Rectal smooth muscle tissue (tissue), 1 donor: ENCODE data around the gene ZBTB7C.

Experiments
- H3K27ac ChIP-seq: one replicate; pipeline ENCODE4 v1.7.0; 2013; ENCODE audit warnings: low read depth, low read length, inconsistent platforms
- H3K27me3 ChIP-seq: one replicate; pipeline ENCODE4 v1.7.0; 2013; ENCODE audit warnings: low read length; ENCODE audit not compliant: control insufficient read depth, insufficient read depth
- H3K36me3 ChIP-seq: one replicate; pipeline ENCODE4 v1.7.0; 2013; ENCODE audit warnings: low read length; ENCODE audit not compliant: control insufficient read depth, insufficient read depth
- H3K4me1 ChIP-seq: one replicate; pipeline ENCODE4 v1.7.0; 2013; ENCODE audit warnings: low read length; ENCODE audit not compliant: control insufficient read depth, insufficient read depth
- H3K4me3 ChIP-seq: one replicate; pipeline ENCODE4 v1.7.0; 2013; ENCODE audit warnings: low read length
- H3K9ac ChIP-seq: one replicate; pipeline ENCODE4 v1.7.0; 2013; ENCODE audit warnings: low read length

The ZBTB7C gene

DNA sequence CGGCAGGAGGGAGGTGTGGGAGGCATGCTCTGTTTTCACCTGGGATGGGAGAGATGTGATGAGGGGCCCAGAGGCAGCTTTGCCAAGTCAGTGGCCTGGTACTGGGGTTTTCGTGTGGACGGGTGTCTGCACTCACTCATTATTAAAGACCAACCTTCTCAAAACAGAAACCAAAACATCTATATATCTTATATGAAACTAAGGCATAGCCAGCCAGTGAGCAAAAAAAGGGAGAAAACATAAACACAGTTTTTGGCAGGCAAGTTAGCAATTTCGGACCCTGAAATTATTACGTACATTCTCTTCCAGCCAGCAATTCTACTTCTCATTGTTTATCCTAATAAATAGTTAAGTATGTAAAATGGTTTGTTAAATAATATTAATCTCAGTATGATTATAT, 297.6 kb downstream of the ZBTB7C start:
- Histone ChIP-seq H3K4me1 (no peaks in the 10 kb centered on the region), H3K27ac (no peak overlapping the region), H3K9ac (no peak overlapping the region), H3K27me3 (no peaks in the 10 kb centered on the region), H3K4me3 (no peak overlapping the region), H3K36me3 (no peaks in the 10 kb centered on the region)

- H3K4me1 ChIP-seq, result no peaks in the 10 kb centered on the region
Measured at GRCh38 chr18:48110797-48111196, 298.4 kb downstream of the ZBTB7C start.

DNA sequence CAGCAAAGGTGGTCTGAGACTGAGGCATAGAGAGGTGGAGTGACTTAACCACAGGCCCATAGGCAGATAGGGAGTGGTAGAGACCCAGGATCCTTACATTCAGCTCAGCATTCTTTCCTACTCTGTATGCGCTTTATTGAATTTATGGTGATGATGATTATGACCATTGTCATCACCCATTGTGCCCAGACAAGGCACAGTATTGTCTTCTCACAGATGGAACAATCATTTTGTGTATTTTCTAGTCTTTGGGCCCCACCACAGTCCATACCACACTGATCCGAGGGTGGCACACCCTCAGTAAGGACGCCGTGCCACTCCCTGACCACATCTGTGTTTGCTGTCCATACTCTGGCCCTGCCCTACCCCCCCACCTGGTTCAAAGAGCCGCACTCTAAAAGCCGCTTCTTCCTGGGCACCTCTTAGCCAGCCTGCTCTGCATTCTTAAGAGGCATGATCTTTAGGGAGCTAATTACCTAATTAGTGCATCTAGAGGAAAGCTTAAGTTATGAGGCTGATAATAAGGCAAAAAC, 299.2 kb downstream of the ZBTB7C start:
- Histone ChIP-seq H3K4me3 (no peak overlapping the region), H3K27me3 (no peaks in the 10 kb centered on the region)

More at GRCh38 chr18:48110797-48111196, 298.4 kb downstream of the ZBTB7C start:
- no peaks in the 10 kb centered on the region for H3K27me3 ChIP-seq
- no peaks in the 10 kb centered on the region for H3K36me3 ChIP-seq
- H3K9ac ChIP-seq, result no peak overlapping the region
- no peak overlapping the region for H3K27ac ChIP-seq
- H3K4me3 ChIP-seq, result no peak overlapping the region

DNA sequence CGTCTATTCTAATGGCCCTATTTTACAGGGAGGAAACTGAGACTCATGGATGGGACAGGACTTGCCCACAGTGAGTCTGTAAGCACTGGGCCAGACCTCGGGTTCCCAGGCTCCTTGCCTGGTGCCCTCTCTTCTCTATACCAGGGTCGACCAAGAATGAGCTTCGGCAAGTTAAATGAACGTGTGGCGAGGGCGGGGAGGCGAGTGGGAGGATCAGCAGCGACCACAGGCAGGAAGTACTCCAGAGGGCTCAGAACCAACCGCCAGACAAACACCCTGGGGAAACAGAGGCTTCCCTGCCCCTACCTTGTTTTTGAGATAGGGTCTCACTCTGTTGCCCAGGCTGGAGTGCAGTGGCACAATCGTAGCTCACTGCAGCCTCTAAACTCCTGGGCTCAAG, 301.0 kb downstream of the ZBTB7C start:
- Histone ChIP-seq H3K9ac (no peak overlapping the region), H3K27me3 (no peaks in the 10 kb centered on the region), H3K36me3 (no peaks in the 10 kb centered on the region), H3K27ac (no peak overlapping the region), H3K4me1 (no peaks in the 10 kb centered on the region), H3K4me3 (no peak overlapping the region)

More for the DNA sequence above, 299.2 kb downstream of the ZBTB7C start:
- Histone ChIP-seq H3K9ac (no peak overlapping the region), H3K4me1 (no peaks in the 10 kb centered on the region), H3K27ac (no peak overlapping the region), H3K36me3 (no peaks in the 10 kb centered on the region)

DNA sequence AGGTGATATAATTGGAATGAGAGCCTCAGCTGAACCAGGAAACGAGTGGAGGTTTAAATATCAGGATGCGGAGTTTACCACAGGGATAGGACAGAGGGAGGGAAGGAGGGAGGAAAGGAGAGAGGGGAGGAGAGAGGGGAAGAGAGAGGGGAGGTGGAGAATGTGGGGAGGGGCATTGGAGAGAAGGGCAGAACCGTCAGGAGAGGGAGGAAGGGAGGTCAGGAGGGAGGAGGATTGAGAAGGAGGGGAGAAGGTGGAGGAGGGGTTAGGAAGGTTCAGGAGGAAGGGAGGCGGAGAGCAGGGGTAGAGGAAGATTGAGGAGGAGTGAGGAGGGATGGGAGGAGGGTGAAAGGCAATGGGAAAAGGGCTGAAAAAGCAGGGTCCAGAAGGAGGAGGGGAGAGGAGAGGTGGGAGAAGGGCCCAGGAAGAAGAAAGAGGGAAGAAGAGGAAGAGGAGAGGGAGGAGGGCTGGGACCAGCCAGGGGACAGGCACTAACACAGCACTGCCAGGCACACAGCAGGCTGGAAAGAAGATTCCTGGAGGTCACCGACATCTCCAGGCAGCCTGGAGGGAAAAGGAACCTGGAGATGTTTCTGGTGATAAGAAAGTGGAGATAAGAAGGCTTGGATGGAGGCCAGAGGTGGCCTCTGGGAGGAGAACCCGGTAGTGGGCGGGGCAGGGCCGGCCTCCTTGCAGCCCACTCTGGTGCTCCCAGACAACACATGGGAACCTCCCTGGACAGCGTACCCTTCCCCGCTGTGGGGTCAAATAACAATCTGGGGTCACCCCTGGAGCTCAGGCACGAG, 302.0 kb downstream of the ZBTB7C start:
- peaks cover 2% of the 10 kb centered on the region for H3K27me3 ChIP-seq
- H3K4me1 ChIP-seq, result no peaks in the 10 kb centered on the region
- H3K36me3 ChIP-seq, result no peaks in the 10 kb centered on the region
- H3K9ac ChIP-seq, result no peak overlapping the region
- no peak overlapping the region for H3K27ac ChIP-seq
- no peak overlapping the region for H3K4me3 ChIP-seq

- Histone ChIP-seq H3K4me1 (no peaks in the 10 kb centered on the region), H3K9ac (no peak overlapping the region), H3K27me3 (peaks cover 2% of the 10 kb centered on the region), H3K36me3 (no peaks in the 10 kb centered on the region), H3K27ac (no peak overlapping the region), H3K4me3 (no peak overlapping the region)
Measured at GRCh38 chr18:48106498-48106897, 302.7 kb downstream of the ZBTB7C start.

DNA sequence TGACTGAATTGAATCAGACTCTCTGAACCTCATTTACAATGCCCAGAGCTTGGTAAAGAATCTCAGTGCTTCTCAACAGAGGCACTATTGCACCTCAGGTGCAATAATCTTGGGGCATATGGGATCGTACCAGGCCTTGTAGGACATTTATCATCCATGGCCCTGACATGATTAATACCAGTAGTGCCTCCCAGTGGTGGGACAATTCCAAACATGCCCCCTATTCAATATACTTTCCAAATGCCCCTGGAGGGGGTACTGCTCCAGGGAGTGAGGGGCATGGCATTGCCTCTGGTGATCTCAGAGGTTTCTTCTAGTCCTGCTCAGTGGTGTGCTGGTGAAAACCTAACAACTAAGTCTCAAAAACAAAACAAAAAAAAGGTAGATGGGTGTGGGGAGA, 303.9 kb downstream of the ZBTB7C start:
- Histone ChIP-seq H3K27me3 (peaks cover 2% of the 10 kb centered on the region), H3K9ac (no peak overlapping the region), H3K27ac (no peak overlapping the region), H3K4me3 (no peak overlapping the region), H3K4me1 (no peaks in the 10 kb centered on the region), H3K36me3 (no peaks in the 10 kb centered on the region)

DNA sequence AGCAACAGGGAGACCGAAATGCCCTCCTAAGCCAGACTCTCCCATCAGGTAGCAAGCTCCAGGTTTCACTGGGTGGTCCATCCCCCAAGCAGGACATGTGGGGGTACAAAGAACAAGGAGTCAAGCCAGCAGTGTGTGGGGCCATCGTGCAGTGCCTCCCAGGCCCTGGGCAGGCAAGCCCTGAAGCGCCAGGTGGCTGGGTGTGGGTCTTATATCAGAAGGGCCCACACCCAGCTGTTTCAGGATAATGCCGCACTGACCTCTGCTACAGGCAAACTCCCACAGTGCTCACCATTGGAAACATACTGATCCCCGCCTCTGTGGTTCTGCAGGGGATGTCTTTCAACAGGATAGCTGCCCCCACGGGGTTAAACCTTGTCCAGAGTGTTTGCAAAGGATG, 304.5 kb downstream of the ZBTB7C start:
- Histone ChIP-seq H3K9ac (no peak overlapping the region), H3K27ac (no peak overlapping the region), H3K4me1 (no peaks in the 10 kb centered on the region), H3K4me3 (no peak overlapping the region), H3K27me3 (peaks cover 2% of the 10 kb centered on the region), H3K36me3 (no peaks in the 10 kb centered on the region)

GRCh38 chr18:48100651-48101165, 308.5 kb downstream of the ZBTB7C start:
- H3K4me1 ChIP-seq, result no peaks in the 10 kb centered on the region

DNA sequence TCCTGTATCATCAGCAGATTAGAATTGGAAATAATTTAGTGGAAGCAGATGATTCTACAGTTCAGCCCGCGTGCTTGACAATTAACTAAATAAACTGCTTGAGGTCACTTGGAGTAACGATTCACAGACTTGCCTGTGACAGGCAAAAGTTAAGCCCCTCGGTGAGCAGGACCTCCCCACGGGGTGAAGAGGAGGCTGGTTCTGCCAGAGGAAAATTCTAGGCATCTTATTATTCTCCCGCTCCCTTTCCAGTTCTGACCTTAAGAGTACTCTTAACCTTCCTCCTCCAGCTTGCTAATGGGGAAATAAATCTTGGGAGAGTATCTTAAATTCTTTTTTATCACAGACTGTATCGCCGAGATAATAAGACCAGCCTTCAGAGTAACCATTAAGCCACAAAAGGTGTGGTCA, 309.0 kb downstream of the ZBTB7C start:
- H3K27me3 ChIP-seq, result peaks cover 2% of the 10 kb centered on the region
- no peak overlapping the region for H3K27ac ChIP-seq
- H3K4me1 ChIP-seq, result no peaks in the 10 kb centered on the region
- no peak overlapping the region for H3K4me3 ChIP-seq
- H3K36me3 ChIP-seq, result no peaks in the 10 kb centered on the region
- H3K9ac ChIP-seq, result no peak overlapping the region

More at GRCh38 chr18:48100651-48101165, 308.5 kb downstream of the ZBTB7C start:
- Histone ChIP-seq H3K36me3 (no peaks in the 10 kb centered on the region), H3K27me3 (peaks cover 2% of the 10 kb centered on the region), H3K27ac (no peak overlapping the region), H3K9ac (no peak overlapping the region), H3K4me3 (no peak overlapping the region)

- Histone ChIP-seq H3K4me3 (no peak overlapping the region), H3K27me3 (peaks cover 2% of the 10 kb centered on the region), H3K4me1 (no peaks in the 10 kb centered on the region), H3K9ac (no peak overlapping the region), H3K27ac (no peak overlapping the region), H3K36me3 (no peaks in the 10 kb centered on the region)
Measured at GRCh38 chr18:48099481-48100164, 309.6 kb downstream of the ZBTB7C start.

DNA sequence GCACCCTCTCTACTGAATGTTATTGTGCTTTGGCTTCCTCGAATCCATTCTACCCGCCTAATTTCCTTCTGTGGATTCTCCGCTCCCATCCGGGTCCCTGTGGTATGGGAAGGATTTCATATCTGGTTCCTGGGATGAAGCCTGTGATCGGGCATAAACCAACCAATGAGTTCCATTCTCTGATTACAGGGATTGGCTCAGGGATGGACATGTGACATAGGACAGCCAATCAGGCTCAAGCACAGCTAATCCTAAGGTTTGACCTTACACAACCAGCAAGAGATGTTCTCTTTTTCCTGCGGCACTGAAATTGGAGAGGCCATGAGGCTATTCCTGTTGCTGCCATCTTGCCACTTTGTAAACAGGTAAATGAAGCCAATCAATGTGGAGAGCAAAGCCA, 310.6 kb downstream of the ZBTB7C start:
- Histone ChIP-seq H3K36me3 (no peaks in the 10 kb centered on the region), H3K9ac (no peak overlapping the region), H3K4me3 (no peak overlapping the region), H3K4me1 (no peaks in the 10 kb centered on the region), H3K27me3 (peaks cover 2% of the 10 kb centered on the region), H3K27ac (no peak overlapping the region)
